HG03442 (cell line): ENCODE results near the gene SEMA5A.

Source experiments
- ATAC-seq: cut with Tn5 transposase; IDR thresholded peaks from one replicate; pipeline ENCODE4 v1.9.1; 2021; ENCODE audit warnings: mild to moderate bottlenecking, moderate library complexity; ENCODE audit not compliant: unreplicated experiment

SEMA5A gene

GRCh38 chr5:9151684-9152427 is 394.0 kb downstream of the SEMA5A start:
- ATAC-seq = no peak

- no peak for ATAC-seq
Observed at GRCh38 chr5:9149988-9150387, 395.9 kb downstream of the SEMA5A start.

DNA sequence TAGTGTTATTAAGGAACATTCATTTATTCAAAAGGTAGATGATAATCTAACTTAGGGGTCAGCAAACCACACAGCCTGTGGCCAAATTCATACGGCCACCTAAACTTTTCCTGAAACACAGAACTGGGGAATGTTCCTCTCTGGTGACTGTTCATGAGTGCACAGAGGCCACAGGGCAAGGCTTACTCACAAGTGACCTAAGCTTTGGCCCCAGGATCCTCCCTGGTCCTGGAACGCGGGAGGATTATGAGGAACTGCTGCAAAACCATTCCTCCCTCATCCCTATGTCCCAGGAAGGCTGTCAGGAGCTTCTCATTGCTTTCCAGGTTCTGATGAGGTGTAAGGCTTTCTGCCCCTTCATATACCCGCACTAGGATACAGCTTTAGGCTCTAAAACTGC is 397.6 kb downstream of the SEMA5A start:
- ATAC-seq = no peak

DNA sequence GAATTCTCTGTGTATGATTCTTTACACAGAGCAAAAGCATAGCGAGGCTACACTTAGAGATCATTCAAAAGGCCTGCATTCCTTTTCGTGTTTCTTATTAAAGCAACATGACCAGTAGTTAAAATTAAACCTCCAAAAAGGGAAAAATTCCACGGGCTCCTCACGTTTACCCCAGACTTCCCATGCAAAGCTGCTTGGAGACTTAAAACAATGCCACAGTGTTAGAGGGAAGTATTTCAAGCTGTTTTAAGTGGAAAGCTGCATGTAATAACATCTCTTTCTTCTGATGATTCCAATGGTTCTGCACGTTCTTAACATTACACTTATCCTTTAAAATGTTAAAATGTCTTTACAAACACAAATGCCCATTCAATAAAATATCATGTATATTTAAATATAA is 405.2 kb downstream of the SEMA5A start:
- ATAC-seq = no peak

GRCh38 chr5:9140202-9140601 is 405.7 kb downstream of the SEMA5A start:
- ATAC-seq = no peak

- ATAC-seq = no peak
Observed at GRCh38 chr5:9139344-9139743, 406.5 kb downstream of the SEMA5A start.

GRCh38 chr5:9128136-9128535 is 417.7 kb downstream of the SEMA5A start:
- ATAC-seq = no peak

DNA sequence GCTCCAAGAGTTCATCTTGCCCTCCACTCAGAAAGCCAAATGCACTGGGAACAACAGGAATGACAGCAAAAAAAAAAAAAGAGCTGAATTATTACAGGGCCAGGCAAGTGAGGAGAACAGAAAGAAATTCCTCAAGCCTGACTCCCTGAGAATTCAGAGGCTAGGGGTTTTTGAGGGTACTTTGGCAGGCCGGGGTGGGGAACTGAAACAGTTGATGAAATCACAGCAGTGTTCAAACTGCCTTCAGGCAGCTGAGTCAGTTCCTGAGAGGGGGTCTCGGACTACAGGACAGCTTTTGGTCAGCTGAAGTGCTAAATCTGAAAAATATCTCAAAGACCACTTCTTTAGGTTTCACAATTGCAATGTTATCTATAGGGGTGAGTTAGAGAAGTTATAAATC is 419.4 kb downstream of the SEMA5A start:
- no peak for ATAC-seq

- ATAC-seq = peak; percentile 87
Observed at GRCh38 chr5:9125852-9126251, 420.0 kb downstream of the SEMA5A start.

- ATAC-seq = no peak
Observed at GRCh38 chr5:9124838-9125237, 421.0 kb downstream of the SEMA5A start.

DNA sequence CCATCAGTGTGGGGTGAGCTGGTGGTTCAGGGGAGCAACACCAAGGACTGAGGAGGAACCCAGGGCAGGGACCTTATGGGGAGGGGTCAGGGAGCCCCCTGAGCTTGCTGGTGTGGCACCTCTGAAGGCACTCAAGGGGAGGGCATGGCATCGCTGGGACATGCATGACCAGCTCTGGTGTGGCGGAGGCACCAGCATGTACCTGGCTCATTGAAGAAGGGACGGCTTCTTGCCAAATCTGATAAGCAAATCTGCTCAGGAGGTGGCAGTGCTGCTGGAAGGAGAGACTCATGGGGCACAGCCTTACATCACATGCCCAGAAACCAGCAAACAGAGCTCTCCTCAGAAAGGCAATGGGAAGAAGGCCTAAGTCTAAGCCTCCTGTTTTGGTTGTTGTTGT is 421.8 kb downstream of the SEMA5A start:
- ATAC-seq = no peak

DNA sequence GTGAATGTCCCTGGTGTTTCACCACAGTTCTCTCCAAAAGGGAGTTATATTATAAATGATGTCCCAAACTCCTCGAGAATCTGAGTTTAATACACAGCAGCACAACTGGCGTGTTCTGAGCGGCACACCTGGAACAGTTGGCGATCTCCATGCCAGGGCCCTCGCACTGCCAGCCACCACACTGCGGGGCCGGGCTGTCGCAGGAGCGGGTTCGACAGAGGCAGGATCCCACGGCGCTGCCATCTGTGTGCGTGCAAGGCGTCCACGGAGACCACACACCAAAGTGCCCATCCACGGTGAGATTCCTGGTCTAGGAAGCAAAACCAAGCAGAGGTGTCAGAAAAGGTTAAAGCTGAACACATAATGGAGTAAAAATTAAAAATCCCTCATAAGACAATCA is 423.3 kb downstream of the SEMA5A start:
- no peak for ATAC-seq

GRCh38 chr5:9121597-9121996 is 424.3 kb downstream of the SEMA5A start:
- no peak for ATAC-seq

DNA sequence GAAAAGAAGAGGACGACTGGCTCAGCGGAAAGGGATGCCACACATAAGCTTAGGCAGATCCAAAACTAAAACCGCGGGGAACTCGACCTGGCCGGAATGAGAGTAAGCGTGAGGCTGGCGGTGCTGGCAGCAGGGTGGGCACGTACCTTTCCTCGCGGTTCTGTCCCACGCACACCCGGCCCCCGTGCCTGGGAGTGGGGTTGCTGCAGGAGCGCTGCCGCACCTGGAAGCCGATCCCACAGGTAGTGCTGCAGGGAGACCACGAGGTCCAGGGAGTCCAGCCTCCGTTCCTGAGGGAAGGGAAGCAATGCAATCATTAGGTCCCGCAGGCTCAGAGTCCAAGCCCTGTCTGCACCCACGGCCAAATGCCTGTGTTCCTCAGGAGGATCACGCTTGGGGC is 427.0 kb downstream of the SEMA5A start:
- no peak for ATAC-seq

GRCh38 chr5:9115093-9115492 is 430.8 kb downstream of the SEMA5A start:
- ATAC-seq = no peak

- ATAC-seq = no peak
Observed at GRCh38 chr5:9112520-9113291, 433.2 kb downstream of the SEMA5A start.

DNA sequence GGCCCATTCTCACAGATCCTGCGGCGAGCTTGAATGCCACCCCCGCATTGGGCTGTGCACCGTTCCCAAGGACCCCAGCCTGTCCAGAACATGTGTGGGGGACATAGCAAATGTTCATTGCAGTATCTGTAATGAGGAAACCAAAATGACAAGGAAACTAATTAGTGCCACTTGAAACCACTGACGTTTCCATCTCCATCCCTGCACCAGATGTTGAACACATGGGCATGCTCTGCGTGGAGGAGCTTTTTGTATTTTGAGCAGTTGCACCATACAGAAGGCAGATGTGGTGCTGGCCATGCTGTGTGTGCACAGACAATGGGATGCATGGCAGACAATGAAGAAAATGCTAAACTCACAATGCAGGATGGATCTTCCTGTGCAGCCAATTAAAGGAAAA is 437.7 kb downstream of the SEMA5A start:
- no peak for ATAC-seq

DNA sequence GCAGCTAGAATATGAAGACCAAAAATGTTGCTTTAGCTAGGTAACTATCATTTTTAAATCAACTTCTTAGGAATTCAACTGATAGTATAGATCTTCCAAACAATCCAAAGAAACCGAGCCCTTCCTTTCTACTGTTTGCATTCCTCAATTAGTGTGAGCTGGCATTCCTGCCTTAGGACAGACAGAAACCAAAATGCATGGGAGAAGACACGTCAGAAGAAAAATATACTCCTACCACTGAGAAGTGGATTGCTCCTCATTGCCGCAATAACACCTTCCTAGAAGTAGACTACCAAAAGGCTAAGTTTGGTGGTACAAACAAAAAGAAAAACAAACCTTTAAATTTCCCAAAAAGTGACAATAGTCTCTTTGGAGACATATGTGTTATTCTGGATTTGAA is 440.0 kb downstream of the SEMA5A start:
- no peak for ATAC-seq

DNA sequence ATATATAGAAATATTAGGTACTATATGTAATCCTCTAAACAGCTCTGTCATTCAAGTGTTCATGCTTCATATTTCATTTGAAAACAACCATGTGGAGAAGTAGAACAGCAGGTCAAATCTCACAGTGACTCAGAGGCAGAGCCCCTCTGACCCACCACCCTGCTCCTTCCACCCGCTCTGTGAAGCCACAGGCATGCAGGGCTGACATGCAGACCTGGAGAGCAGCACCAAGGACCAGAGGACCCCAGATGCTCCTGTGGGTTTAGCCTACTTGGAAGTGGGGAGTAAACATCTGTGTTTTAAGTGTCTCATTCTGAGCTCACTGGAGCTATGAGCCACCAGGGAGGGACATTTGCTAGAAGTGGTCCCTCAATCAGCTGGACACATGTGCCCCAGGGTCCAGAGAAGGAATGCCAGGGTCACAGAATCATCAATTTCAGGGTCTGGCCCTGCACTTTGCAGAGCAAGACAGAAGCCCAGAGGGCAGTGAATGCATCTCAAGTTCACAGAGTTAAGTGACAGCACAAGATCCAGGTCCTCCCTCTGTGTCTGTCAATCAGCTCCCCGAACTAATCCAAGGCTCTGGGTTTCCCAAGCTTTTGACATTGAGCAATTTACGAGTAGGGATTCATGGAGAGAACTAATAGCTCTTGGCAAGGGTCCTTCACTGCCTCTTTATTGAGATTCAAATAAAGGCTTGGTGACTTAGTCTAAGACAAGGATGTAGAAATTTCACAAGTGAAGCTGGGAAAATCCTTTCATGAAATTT is 441.1 kb downstream of the SEMA5A start:
- no peak for ATAC-seq

- ATAC-seq = no peak
Observed at GRCh38 chr5:9103290-9103689, 442.6 kb downstream of the SEMA5A start.

DNA sequence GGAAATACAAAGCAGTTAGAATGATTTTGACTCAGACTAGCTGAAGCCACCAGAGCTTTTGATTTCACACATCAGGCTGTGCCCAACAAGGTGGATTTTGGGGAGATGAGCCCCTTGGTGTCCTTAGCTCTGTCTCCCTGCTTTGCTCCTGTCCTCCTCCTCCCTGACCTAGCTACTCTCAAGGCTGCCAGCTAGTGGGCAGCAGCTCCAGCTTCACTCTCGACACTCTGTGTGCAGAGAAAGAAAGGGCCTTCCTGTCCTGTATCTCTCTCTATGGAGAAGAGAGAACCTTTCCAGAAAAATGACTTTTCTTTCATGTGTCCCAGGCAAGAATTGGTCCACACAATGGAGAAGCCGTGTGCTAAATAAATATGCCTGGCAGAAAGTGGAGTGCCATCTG is 446.2 kb downstream of the SEMA5A start:
- ATAC-seq = no peak

- no peak for ATAC-seq
Observed at GRCh38 chr5:9098990-9099389, 446.9 kb downstream of the SEMA5A start.
